ENCODE results near the gene GALP. TPM values are rescaled to one million over a fixed set of nuclear protein-coding genes. Genes with fewer than 3 reads are reported as not detected.

The GALP gene
- total RNA-seq, 1 donor from 2014 or later = not detected

- H3K4me1 Mint-ChIP-seq = no peaks in the 10 kb centered on the region
- H3K4me3 Mint-ChIP-seq = no peak overlapping the region
- H3K27ac Mint-ChIP-seq = no peak overlapping the region
- ChIA-PET POLR2A (no interaction called here), CTCF (no interaction called here)
- no peaks in the 10 kb centered on the region for H3K27me3 Mint-ChIP-seq
- H3K9me3 Mint-ChIP-seq = no peaks in the 10 kb centered on the region
- peaks cover 19% of the 10 kb centered on the region for H3K36me3 Mint-ChIP-seq (ENCODE audit: low read depth)
- TF ChIP-seq, protein P1, sequence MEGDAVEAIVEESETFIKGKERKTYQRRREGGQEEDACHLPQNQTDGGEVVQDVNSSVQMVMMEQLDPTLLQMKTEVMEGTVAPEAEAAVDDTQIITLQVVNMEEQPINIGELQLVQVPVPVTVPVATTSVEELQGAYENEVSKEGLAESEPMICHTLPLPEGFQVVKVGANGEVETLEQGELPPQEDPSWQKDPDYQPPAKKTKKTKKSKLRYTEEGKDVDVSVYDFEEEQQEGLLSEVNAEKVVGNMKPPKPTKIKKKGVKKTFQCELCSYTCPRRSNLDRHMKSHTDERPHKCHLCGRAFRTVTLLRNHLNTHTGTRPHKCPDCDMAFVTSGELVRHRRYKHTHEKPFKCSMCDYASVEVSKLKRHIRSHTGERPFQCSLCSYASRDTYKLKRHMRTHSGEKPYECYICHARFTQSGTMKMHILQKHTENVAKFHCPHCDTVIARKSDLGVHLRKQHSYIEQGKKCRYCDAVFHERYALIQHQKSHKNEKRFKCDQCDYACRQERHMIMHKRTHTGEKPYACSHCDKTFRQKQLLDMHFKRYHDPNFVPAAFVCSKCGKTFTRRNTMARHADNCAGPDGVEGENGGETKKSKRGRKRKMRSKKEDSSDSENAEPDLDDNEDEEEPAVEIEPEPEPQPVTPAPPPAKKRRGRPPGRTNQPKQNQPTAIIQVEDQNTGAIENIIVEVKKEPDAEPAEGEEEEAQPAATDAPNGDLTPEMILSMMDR (IDR thresholded peaks at IDR 0.05) = no peak
- ATAC-seq (ENCODE audit: low read depth) (no peak), DNase-seq (no peak)
- intact Hi-C loops (cut with micrococcal nuclease) = no loop called here
These were observed 47.7 kb downstream of the GALP start for GRCh38 chr19:56223481-56223880.

Other genes starting within 250 kb of the GALP start
- not detected in 2 replicates for gene NLRP13, start 243.7 kb upstream of the GALP start, total RNA-seq
- not detected in 2 replicates for gene NLRP8, start 228.2 kb upstream of the GALP start, total RNA-seq
- gene NLRP5, start 189.2 kb upstream of the GALP start, total RNA-seq = not detected in 2 replicates
- 40.8 and 42.3 TPM in 2 replicates for gene ZNF787, start 54.7 kb upstream of the GALP start, total RNA-seq
- gene ZNF444, start 34.7 kb upstream of the GALP start, total RNA-seq = 28.1 and 32.1 TPM in 2 replicates
- gene ZSCAN5B, start 21.8 kb downstream of the GALP start, total RNA-seq = not detected in 2 replicates
- not detected in 2 replicates for gene ZSCAN5C, start 26.3 kb downstream of the GALP start, total RNA-seq
- gene EDDM13, start 96.7 kb downstream of the GALP start, total RNA-seq = not detected in 2 replicates
- gene ZSCAN5A, start 138.8 kb downstream of the GALP start, total RNA-seq = 14.0 and 17.8 TPM in 2 replicates
- gene ZNF582, start 217.5 kb downstream of the GALP start, total RNA-seq = 7.4 and 7.9 TPM in 2 replicates
- 5.7 and 6.0 TPM in 2 replicates for gene ZNF583, start 228.3 kb downstream of the GALP start, total RNA-seq